ENCODE results near the gene CEP131. TPM values are rescaled to one million over a fixed set of nuclear protein-coding genes. Genes with fewer than 3 reads are reported as not detected.
"Not testable (repeated sequence)": the region's sequence is repeated elsewhere in the genome, so short reads cannot be mapped to it uniquely, and the experiment has no call there.

Gene CEP131
- total RNA-seq, 1 experiment from 2014 or later, result 18.2 TPM

DNA sequence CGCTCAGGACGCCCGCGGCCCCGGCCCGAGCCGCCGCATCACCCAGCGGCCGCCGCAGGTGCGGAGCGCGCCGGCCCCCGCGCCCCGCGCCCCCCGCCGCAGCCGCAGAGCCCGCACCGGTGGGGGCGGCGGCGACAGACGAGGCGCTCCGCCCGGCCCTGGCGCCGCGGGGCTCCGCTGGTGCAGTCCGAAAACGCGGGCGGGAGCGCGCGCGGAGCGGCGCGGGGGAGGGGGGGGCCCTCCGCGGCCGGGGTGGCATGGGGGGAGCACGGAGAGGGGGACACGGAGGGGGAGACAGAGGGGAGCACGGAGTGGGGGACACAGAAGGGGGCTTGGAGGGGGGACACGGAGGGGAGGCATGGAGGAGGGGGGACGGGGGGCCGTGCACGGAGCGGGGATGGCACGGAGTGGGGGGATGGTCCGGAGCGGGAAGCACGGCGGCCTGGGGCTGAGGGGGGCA is 56.7 kb downstream of the CEP131 start, which contains the start of gene AATK:
Gene AATK, minus strand, starts transcription at position 189 of the 460 bp plus-strand sequence. CDS start 229 bp downstream, outside the sequence.
- DNase-seq (ENCODE audit: low read depth), result no peak

DNA sequence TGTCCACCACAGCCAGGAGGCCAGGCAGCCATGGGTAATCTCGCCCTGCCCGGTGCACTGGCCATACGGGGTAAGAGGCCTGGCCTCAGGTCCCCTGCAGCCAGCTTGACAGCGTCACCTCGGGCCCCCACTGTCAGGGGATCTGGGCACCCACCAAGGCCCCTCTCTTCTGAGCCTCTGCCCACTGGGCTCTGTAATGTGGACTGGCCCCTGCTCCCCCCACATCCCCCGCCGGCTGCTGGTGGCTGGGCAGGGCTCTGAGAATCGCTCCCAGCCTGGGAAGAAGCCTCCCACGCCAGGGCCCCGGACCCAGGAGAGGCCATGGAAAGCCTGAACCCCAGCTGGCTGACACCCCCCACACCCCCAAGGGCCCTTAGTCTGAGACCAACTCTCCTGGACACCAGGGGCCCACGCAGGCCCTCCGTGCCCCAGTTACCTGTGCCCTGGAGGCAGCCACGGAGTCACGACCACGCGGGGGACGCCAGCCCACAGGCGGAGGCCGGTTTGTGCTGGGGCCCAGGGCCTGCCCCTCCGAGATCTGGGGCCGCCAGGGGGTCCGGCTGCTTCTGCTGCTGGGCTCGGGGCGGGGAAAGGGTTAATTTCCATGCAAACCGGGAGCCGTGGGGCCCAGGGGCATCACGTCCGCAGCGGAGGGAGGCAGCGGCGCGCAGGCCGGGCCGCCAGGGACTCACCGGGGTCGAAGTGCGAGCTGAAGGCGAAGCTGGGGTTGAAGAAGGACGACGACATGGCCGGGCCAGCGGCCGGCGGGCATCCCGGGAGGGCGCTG is 57.3 kb downstream of the CEP131 start, which contains the start of gene PVALEF:
Gene PVALEF, plus strand, starts transcription at position 262 of the 787 bp plus-strand sequence. CDS start 15,720 bp downstream, outside the sequence.
- no peak for DNase-seq (ENCODE audit: low read depth)

DNA sequence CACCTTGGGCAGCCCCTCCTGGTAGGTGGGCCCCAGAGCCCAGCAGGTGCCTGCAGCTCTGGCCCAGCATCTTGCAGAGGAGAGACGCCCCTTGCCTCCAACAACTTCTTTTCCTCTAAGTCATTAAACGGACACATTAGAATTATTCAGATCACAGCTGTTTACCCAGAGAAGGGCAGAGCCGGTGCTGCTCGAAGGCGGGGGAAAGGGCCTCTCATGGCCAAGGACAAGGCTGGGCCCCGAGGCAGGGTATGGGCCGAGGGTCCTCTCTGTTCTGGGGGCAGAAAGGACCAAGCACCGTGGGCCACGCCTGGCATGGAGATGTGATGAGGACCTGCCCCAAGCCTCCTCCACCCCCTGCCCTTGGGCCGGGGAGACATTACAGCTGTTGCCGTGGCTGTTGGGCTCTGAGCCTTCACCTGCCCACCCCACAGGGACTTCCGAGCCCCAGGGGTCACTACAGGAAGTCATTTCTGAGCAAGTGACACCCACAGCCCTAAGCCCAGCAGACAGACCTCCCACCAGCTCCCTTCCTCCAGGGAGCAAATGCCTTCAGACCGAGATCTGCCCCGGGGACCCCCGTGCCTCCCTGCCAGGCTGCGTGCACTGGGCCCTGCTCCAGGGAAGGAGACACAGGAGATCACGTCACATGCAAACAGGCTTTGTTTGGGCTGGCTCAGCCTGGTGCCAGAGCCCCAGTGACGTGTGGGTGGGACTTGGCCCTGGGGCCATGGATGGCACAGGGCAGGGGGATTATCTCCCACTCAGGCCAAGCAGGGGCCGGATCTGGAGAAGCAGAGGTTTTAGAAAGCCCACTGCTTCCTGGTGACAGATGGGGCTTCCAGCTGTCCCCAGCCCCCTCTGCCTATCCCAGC is 58.2 kb downstream of the CEP131 start:
- no peak for DNase-seq (ENCODE audit: low read depth)

DNA sequence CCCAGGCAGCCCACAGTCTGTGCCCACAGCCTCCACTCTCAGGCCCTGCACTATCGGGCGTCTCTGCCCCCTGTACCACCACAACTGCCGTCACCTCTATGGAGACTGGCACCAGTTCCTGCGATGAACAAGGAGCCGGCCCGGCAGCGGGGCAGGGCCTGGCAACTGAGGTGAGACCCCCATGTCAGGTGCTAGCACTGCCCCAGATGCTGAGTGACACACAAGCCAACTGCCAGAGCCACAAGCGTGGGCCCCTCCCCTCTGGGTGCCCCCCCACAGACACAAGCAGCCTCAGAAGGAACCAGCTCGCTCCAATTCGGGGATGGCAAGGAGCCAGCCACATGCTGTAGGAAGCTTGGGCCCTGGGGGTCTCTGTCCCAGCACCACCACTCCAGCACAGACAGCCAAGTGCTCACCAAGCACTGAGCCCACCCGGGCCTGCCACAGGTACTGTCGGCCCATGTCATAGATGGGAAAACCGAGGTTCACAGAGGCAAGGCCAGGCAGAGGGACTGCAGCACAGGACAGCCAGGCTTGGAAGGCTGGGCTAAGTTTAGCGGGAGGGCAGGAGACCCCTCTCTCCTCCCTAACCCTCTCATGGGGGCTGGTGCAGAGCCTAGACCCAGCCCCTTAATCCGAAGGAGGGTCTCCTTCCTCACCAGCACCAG is 58.9 kb downstream of the CEP131 start:
- DNase-seq (ENCODE audit: low read depth), result no peak

DNA sequence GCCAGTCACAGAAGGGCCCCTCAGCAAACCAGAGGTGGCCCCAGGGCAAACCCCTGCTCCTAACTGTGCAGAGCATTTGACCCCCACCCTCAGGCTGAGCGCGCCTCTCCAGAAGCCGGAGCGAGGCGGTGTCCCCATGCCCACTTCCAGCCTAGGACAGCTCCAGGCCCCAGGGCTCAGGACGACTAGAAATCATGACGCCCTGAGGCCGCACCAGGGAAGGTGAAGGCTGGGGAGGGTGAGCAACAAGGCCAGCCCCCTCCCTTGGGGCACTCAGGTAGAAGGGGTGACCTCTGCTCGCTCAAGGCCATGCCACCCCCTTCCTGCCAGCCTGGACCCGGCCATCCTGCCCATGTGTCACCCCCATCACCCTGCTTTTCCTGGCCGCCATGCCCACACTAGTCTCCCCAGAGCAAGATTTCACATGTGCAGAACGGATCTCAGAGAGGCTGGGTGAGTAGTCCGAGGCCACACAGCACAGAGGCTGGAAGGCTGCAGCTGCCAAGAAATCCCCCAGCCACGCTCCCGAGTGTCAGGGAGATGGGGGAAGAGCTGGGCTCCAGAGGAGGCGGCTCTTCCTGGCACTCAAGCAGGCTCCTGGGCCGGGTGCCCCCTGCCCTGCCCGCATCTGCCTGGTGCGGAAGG is 59.6 kb downstream of the CEP131 start:
- no peak for DNase-seq (ENCODE audit: low read depth)

DNA sequence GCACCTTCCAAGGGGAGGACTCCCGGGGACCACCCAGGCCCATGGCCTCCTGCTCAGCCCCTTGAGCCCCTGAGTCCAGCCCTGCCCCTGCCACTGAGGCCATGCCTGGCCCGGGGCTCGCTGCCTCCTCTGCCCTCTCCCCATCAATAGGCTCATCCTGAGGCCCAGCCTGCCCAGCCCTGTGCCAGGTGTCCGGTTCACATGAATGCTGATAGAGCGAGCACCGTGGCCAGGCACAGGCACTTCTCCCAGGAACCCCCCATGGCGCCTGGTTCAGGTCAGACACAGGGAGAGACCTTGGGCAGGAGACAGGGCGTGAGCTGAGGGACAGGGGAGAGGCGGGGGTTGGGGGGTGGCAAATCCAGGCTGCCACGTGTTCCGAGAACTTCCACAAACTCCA is 60.3 kb downstream of the CEP131 start:
- DNase-seq (ENCODE audit: low read depth), result no peak

DNA sequence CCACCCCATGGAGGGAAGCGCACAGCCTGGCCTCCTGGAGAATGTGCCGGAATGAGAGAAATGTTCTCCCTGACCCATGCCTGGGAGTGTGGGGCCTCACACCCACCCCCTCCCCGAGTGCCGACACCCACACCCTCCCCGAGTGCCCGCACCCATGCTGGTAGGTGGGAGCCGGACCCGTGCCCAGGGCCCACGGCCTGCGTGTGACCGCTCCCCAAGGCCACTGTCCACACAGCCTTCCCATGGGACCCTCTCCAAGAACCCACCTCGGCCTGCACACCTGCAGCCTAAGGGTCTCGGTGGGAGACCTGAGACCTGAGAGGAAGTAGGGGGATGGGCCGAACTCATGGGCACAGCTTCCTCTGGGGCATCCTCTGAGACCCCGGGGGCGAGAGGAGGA is 60.8 kb downstream of the CEP131 start:
- no peak for DNase-seq (ENCODE audit: low read depth)

DNA sequence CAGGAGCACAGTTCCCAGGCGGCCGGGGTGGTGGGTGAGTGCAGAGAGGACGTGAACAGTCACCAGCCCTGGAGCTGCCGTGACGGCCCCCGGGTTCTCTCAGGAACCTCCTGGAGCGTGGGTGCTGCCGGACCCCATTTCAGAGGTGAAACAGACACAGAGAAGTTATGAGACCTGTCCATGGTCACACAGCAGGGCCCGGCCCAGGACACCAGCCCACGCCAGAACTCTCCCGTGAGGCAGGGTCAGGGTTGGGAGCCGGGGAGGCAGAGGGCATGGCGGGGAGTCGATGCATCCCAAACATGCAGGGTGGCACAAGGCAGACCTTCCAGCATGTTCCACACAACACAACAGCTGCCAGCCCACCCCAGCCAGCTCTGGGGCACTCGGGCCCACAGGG is 61.2 kb downstream of the CEP131 start:
- no peak for DNase-seq (ENCODE audit: low read depth)

DNA sequence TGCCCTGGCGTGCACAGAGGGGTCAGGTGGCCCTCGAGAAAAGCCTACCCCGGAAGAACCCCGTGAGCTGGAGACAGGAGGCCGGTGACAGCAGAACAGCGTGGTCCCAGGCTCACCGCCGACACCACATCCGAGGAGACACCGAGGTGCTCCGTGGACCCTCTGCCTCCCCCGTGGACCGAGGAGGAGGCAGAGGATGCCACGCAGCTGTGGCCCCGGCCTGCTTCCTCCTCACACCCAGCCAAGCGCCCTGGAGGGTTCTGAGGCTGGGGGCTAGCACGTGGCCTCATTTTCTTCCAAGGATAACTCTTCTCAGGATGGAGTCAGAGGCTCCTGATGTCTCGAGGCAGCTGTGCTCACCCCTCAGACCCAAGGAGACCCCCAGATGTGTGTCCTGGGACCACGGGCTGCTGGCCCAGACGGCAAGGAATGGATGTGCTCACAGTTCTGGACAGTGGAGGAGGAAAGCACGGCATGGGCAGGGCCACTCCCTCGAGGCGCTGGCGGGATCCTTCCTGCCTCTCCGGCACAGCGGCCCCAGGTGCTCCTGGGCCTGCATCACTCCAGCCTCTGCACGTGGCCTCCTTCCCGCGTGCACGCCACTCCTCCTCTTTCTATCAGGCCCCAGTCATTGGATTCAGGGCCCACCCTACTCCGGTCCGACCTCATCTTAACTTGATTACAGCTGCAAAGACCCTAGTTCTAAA is 61.9 kb downstream of the CEP131 start:
- peak; percentile 19 for DNase-seq (ENCODE audit: low read depth)

DNA sequence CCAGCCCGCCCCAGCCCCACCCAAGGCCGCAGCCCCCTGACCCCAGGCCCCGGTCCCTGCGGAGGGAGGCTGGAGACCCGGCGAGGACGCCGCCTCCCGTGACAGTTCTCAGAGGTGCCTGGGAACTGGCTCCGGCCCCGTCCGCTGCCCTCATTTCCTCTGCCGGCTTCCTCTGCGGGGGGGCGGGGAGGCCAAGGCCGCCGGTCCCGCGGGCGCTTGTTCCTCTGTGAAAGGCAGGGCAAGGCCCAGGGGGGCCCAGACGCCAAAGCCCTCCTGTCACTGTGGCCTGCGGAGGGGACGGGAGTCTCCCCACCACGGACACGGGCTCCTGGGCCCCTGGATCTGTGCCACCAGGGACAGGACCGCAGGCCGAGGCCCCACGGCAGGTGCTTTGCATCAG is 62.5 kb downstream of the CEP131 start:
- no peak for DNase-seq (ENCODE audit: low read depth)

DNA sequence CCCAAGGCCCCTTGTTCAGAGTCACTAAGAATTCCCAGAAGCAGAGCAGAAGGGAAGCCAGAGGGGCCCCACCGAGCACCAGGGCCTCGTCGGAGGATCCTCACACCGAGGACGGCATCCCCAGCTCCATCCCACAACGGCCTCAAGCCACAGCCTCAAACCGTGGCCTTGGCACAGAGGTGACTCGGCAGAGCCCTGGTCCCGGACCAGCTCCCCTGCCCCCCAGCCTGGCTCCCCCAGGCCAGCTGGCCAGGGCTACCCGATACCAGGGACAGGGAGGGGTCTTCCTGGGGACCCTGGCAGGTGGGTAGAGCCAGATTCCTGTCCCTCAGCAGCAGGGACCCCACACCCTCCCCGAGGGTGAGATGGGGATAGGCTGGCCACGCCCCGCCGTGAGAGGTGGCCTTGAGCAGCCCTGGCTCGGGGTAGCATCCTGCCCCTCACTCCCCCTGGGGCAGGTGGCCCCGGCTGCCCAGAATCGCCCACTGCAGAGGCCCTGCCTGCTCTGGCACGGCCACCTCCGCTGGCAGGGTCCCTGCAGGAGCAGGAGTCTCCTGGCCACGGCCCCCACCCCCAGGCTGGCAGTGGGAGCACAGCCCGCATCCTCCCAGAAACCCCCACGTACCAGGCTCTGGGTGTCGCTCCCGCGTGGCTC is 63.0 kb downstream of the CEP131 start:
- DNase-seq (ENCODE audit: low read depth), result no peak

DNA sequence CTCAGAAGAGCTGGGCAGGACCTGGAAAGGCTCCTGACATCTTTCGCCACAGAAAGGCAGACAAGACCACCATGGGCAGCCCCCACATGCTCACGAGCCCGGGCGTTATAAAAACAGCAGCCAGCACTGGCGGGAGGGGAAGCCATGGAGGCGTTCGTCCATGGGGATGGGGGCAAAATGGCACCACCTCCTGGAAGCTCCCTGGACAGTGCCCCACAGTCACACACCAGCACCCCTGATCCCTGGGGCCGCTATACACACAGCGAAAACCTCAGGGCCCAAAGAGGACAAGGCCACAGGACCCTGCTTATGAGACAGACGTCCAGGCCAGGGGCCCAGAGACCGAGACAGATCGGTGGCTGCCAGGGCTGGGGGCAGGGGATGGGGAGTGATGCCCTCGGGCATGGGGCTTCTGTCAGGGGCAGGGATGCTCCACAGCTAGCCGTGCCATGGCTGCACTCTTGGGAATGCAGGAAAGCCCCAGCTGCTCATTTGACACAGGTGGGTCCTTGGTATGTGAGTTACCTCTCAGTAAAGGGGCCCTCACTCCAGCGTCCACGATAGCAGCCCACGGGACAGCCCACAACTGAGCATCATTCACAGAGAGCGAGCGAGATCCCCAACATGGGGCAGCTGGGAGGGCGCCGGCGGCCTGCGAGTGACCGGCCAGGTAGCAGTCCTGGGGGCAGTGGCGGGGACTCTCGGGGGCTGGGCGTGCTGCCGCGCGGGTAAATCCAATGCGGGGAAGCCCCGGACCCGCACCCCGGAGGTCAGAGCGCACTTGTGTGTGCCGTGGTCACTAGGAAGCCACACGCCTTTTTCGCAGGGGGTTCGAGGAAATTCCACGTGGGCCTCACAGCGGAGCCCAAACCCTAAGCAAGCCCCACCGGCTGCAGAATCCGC is 63.8 kb downstream of the CEP131 start:
- no peak for DNase-seq (ENCODE audit: low read depth)

DNA sequence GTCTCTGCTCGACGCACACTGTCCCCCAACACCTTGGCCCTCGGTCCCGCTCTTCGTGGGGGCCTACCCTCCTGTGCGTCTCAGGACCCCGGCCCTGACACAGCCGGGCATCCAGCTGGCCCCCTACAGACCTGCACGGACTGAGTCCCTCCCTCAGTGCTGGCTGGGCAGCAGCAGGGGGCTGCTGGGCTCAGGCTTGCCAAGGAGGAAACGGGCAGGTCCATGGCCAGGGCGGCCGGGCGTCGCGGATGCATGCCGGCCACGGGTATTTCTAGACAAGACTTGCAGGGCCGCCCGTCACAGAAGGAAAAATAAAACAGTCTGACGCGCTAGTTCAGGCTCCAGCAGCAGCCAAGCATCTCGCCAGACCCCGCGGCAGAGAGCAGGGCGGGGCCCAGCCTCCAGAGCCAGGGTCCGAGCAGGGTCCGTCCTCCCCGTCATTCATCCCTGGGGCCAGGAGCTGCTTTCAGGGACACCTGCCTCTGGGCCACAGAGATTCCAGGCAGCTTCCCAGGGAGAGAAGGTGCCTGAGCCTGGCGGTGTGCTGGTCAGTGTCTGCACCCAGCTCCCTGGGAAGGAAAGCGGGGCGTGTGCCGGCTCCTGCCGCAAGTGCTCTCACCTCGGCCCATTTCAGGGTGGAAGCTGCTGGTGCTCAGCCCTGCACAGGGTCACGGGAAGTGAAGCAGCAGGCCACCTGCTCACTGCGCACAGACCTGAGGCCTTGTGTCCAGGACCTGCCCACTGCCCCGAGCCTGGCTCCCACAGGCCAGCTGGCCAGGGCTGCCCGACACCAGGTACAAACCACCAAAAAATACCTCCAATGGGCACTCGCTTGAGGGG is 64.7 kb downstream of the CEP131 start:
- no peak for DNase-seq (ENCODE audit: low read depth)

DNA sequence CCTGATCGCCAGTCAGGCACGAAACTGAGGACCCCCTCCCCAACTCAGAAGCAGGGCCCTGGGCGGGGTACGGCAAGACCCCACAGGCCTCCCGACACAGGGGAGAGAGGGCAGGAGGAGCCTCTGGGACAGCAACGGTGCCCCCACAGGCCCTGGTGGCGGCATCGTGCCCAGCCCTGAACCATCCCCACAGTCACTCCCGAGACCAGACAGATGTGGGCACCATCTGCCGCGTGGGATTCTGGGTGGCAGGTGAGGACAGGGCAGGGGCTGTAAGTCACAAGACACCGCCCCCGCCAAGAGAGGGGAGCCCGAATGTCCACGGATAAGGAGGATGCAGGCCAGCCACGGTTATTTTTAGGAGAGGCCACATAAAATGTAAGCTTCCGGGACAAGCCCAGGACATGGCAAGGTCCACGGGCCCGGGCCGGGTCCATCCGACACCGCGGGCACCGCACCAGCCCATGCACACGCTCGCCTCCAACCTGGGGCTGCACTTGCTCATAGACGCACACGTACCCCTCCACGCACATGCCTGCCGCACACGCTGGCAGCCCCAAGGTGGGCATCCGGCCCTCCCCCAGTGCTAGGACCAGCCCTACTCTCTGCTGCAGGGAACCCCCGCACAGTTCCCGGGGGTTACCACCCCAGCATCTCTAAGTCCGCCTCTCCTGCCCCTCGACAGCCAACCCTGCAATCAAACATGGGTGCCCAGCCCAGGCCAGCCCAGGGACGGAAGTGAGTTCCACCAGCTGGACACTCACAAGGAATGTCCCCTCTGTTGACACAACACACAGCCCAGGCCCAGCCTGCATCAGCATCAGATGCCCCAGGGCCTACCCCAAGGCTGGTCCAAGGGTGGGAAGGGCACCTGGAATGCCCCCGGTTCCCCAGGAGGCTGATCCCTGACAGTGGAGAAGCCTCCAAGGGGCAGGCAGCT is 65.6 kb downstream of the CEP131 start:
- no peak for DNase-seq (ENCODE audit: low read depth)

DNA sequence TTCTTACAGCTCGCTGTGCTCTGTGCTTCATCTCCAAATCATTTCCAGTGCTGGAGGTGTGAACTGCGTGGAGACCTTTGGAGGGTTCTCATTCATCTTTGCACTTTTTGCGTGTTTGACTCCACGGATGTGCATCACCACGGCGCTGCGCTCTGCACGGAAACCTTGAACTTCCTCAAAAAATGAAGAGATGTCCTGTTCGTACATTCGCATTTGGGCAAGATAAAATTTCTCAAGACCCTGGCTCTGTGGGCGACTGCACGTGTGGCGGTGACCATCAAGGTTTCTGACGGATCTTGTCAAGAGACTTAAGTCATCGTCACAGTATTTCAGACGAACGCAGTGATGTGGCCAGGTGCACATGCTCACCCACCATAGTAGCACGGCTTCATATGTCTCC is 67.8 kb downstream of the CEP131 start:
- DNase-seq (ENCODE audit: low read depth), result no peak

DNA sequence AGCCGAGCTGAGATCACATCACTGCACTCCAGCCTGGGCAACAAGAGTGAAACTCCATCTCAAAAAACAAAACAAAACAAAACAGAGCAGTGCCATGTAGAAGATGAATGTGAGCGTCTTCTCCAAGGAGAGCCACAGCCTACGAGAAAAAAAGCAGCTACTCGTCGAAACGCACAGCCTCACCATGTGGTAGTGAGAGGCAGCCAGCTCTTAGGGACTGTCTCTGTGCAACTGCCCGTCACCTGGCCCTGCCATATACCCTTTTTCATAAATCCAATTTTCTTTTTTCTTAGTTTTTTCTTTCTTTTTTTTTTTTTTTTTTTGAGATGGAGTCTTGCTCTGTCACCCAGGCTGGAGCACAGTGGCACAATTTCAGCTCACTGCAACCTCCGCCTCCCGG is 68.7 kb downstream of the CEP131 start:
- not testable (repeated sequence) for DNase-seq (ENCODE audit: low read depth)

DNA sequence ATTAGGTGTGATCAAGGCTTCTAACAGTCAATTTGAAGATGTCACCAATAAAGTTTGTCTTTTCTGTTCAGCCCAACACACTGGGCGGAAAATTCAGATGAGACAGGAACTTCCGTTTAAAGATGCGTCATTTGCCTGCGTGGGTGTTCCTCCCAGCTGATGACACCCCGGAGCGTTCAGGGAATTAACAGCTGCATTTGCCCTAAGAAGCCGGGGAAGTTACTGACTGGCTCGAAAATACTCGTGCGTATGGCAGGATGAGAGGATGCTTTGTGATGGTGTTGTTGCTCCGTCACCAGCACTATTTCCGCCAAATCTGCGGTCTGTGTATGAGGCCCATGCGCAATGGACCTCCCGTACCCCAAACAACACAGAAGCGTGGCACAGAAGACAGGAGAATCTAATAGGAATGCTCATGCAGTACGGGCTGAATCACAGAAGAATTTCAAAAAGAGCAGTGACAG is 69.4 kb downstream of the CEP131 start:
- no peak for DNase-seq (ENCODE audit: low read depth)

Data from M059J (cell line).